ENCODE measurements around the gene PLSCR3.
A peak's percentile ranks its signal among the peaks of the same experiment; 100 is the strongest.

The PLSCR3 gene

DNA sequence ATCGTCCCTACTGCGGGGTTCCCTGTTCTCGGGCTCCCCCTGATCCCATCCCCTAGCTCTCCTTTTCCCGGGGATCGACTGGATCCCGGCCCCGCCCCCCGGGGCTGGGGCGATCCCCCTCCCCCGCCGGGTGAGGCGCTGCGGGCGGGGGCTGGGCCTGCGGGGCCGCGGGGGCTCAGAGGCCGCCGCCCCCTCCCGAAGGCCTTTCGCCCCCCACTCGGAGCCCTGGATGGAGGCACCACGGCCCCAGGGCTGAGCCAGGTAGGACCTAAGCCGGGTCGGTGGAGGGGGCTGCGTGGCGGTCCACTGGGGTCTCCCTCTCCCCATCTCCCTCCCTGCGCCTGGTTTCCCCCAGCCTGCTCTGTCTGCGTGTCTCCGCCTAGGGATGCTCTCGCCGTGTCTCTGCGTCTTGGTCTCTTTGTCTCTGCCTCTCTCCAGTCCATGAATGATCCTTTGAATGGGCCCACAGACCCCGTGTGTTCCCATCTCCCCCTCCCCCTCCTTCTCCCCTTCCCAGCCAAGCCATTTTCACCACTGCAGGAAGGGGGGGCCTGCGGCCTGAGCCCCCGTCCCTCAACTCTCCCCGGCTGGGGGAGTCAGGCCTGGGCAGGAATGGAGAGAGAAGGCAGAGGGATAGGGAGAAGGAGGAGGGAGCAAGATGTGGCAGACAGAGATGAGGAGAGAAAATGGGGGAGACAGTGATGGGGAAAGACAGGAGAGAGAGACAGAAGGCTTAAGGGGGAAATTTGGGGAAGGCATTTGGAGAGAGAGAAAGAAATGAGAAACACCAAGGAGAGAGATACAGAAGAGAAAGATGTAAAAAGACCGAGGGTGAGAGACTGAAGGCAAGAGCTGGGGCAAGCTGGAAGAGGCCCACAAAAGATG, 11.3 kb upstream of the PLSCR3 start:
- no peak for DNase-seq

DNA sequence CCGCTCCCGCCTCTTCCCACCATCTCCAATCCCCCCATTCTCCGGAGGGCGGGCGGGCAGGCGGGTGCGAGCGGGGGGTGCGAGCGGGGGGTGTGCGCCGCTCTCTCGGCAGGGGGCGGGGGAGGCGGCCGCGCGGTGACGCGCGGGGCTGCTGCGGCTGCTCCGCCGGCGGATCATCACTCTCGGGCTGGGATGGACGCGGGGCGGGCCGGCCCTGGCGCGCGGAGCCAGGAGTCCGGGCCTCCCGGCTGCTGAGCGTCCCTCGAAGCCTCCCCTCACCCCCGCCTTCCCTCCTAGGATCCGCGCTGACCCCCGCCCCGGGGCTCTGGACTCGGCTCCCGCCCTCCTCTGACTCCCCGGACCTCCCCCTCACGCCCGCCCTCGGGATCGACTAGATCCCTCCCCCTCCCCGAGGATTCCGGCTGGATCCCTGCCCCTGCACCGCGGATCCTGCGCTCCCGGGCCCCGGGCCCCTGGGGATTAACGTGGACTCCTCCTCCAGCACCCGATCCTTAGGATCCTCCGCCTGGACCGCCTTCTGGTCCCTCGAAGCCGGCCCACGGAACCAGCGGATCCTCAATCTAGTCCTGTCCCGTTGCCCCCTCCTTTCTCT, 10.5 kb upstream of the PLSCR3 start:
- no peak for DNase-seq

DNA sequence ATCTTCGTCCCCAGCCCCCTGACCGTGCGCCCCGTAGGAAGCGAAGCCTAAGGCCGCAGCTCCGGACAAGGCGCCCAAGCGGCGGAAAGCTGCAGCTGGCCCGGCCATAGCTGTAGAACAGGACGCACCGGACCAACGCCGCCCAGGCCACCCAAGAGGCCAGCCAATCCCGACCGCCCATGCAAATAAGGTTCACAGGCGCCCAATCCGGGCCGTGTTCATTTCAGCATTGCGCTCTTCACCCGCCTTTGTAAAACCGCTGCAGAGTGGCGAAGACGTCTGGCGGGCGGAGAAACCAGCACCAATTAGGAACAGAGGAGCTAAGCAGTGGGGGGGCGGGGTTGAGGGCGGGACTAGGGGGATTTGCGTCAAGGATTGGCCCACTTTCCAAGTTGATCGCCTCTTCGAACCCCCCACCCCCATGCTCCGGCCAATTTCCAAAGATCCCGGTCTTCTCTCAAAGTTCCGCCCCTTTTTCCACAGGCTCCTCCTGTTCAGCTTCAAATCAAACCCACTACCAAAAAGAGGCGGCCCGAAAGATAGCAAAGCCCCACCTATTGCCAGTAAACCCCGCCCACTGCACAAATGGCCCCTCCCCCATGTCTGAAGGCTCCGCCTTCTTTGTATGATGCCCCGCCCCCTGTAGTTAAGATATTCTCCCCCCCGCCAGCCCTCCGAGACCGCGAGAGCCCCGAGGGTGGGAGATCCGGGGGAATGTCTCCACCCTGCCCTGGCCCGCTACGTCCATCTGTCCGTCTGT, 9.8 kb upstream of the PLSCR3 start, which contains the start of gene TMEM256:
Gene TMEM256, minus strand, starts transcription at position 121 of the 760 bp plus-strand sequence. Its CDS starts 13 bp downstream, at position 108.
- DNase-seq: peak; percentile 98

DNA sequence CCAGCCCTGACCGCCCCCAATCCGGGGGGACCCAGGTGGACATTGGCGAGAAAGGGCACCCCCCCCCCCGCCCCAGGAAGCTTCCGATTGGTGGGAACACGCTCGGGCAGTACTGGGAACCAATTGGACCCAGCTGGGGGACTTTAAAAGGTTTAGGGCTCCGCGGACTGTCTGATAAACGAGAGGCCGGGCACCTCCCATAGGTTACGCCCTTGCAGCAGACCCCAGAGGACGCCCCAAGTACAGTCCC, 9.3 kb upstream of the PLSCR3 start:
- DNase-seq: peak; percentile 87

DNA sequence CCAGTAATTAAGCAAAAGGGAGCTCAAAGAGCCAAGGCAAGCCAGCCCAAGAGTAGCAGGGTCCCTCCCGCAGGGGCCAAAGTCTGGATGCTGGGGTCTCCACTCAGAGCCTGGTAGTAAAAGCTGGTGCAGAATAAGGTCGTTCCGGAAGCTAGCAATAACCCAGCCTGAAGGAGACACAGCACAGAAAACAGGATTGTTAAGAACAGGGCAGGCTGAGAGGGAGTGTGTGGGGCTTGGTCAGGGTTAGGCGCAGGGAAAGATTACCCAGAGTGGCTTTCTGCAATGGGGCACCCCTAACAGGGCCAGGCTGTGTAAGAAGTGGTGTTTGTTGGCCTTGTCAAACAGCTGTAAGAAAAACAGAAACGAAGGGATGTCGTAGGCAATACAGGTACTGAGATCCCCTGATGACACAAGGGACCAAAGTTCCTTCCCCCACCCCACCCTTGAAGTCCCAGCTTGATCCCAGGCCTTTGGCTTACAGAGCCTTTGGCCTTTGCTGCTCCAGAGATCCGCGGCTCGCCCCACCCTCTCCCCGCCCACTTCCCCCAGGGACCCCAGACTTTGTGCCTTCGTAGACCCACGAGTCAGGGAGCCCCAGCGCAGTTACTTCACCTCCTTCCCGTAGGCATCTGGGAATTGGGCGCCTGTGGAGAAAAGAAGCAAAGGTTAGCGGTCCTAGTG, 8.9 kb upstream of the PLSCR3 start:
- DNase-seq: no peak

DNA sequence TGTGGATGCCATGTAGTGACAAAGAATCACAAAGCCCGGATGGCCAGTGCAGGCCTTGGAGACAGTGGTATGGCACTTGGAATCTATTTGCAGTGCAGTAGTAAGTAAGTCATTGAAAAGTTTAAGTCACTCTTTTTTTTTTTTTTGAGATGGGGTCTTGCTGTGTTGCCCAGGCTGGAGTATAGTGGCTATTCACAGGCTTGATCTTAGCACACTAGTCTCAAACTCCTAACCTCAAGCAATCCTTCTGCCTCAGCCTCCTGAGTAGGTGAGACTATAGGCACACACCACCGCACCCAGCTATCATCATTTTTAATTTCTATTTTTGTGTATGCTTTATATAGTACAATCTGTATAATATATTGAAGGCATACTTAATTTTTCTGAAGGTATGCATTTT, 4.3 kb upstream of the PLSCR3 start:
- no peak for DNase-seq

DNA sequence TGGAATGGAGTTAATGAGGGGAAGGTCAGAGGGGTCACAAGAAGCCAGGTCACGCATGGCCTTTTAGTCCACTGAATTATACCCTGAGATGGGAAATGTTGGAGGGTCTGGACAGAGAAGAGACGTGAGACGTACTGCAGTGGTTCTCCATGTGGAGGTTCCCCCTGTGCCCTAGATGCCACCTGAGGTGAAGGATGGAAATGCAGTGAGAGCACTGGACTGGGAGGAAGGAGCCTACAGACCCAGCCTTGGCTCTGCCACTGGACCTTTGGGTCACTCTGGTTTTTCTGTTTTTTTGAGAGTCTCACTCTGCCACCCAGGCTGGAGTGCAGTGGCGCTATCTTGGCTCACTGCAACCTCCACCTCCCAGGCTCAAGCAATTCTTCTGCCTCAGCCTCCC, 1.8 kb upstream of the PLSCR3 start:
- no peak for DNase-seq

DNA sequence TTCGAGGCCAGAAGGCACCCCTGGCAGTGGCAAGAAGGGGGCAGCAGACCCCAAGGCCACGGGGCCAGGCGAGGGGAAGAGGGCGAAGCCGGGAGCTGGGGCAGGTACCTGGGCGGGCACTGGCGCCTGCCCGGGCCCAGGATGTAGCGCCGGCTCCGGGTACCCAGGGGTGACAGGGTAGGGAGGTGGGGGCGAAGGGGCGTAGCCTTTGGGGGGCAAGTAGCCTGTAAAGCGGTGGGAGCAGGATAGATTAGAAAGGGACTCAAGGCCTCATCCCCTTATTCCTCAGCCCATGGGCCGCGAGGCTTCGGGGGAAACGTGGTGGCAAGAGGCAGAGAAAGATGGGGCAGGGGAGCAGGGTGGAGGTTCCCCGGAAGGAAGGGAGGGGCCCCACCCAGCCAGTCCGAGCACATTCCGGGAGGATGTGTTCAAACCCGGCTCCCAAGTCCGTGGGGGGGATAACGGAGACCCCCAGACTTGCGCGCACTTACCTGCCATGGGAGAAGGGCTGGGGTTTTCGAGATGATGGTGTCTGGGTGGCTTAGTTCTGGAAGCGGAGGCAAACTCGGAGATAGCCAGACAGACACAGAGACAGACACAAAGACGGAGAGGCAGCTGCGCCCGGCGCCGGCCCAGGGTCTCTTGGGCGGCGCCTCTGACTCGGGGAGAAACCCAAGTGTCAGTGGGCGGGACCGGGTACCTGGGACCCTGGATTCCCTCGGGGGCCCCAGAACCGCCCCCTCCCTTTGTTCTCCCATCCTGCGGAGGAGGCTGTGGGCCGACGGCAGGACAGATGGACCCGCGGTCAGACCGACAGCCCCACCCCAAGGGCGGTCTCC, 493 bp downstream of the PLSCR3 start:
- DNase-seq: peak; percentile 57

DNA sequence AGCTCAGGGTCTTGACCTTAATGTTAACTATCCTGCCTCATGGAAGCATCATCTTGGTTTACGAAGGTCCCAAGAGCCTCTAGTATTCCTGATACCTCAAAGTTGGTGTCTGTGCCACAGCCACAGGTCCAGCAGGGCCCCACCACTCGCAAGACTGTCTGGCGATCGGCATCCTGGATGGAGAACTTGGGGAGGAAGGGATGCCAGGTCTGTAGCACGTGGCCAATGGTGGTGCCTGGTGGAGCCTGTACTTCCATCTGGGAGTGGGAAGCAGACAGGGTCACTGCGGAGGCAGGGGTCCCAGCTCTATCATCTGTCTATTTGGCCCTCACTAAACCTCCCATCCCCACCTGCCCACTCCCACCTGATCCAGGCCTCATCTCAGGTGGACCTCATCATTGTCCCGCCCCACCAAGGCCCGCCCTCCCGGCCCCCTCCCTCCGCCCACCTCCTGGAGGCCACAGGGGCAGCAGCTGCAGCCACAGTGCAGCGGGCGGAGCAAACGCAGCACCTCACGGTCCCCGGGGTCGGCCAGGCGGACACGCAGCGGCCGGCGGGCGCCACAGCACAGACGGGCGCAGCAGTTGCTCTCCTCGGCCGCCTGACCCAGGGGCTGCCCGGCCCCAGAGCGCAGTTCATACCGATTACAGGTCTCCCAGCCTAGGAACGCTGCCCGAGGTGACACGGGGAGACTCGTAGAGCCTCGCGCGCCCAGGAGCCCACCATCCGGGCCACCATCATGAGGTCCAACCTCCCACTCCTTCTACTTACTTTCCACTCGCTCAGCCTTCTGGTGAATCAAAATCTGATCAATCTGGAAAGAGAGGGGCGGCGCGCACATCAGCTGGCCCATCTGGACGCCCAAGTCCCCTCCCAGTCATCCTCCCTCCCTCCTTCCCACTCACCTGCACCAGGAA, 1.4 kb downstream of the PLSCR3 start:
- DNase-seq: no peak

DNA sequence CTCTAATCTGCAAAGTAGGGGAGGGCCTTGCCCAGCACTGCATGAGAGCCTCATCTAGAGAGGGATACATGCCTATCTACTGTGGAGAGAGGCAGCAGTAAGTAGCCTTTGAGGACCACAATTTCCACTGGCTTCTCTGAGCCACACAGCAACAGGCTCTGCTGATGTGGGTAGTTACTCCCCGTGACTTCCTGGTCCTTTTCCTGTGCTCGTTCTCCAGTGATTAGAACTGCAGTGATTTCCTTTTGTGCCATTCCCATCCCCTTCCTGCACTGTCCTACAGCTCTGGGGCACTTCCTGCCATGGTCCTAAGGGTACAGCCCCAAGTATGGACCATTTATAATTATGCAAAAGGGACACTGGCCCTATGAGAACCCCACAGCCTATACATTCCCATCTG, 3.0 kb downstream of the PLSCR3 start:
- no peak for DNase-seq

DNA sequence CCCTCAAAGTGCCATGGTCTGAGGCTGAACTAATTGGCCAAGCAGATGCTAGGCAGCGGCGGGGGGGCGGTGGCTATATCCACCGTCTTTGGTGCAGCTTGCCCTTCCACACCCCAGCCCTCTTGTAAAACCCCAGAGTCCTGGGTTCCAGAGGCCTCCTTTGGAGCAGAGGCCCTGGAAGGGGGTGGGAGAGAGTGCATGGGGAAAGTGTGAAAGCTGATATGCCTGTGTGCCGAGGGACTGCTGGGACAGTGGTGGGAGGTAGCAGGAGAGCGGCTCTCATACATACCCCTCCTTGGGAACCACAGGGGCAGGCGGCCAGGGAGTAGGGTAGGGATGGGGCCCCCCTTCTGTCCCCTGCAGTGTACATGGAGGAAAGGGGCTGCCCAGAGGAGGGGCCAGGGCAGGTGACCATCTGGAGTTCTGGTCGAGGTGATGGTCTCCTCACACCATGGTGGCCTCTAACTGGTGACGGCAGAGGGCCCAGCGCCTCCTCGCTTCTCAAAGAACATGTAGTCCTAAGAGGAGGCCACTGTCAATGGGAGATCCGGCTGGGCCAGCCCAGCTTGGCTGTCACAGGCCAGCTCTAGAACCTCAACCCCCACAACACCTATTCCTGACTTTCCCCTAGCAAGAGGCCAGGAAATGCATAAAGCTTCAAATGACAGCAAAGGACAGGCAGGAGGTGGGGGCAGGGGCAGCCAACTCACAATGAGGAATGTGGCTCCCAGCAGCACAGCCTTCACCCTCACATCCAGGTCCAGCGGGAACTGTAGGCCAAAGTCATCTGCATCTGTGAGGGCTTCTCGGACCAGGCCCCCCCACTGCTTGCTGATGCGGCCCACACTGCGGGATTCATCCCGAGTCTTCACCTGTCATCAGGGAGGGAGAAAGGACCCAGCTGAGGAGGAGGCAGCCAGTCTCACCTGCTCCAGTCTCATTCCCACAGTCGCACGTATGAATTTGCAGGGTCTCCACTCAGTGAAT, 4.1 kb downstream of the PLSCR3 start:
- no peak for DNase-seq

DNA sequence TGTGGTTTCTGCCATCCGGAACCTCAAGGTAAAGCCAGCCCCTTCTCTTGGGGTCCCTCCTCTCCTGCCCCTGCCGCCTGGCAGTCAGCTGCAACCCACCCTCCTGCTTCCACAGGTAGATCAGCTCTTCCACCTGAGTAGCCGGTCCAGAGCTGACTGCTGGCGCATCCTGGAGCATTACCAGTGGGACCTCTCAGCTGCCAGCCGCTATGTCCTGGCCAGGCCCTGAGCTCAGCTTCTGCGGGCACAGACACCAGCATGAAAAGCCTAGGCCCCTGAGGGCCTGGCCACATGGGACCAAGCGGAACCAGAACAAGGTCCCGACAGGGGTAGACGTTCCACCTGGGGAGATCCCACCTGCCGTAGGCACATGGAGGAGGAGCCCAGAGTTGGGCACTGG, 5.5 kb downstream of the PLSCR3 start:
- DNase-seq: no peak

DNA sequence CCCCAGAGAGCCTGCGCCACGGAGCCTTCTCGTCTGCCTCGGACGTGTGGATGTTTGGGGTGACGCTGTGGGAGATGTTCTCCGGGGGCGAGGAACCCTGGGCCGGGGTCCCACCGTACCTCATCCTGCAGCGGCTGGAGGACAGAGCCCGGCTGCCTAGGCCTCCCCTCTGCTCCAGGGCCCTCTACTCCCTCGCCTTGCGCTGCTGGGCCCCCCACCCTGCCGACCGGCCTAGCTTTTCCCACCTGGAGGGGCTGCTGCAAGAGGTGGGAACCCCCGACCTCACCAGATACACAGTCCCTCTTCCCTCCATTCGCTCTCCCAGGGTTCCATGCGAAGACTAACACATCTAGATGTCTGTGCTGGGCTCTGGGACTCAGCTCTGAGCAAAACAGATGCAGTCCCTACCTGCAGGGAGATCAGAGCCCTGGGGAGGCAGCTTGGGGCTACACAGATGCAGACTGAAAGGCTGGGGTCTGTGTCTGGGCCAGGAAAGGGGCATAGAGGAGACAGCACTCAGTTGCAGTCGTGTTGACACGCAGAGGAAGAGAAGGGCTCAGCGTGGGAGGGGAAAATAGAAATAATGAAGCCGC, 9.7 kb downstream of the PLSCR3 start:
- DNase-seq: no peak

DNA sequence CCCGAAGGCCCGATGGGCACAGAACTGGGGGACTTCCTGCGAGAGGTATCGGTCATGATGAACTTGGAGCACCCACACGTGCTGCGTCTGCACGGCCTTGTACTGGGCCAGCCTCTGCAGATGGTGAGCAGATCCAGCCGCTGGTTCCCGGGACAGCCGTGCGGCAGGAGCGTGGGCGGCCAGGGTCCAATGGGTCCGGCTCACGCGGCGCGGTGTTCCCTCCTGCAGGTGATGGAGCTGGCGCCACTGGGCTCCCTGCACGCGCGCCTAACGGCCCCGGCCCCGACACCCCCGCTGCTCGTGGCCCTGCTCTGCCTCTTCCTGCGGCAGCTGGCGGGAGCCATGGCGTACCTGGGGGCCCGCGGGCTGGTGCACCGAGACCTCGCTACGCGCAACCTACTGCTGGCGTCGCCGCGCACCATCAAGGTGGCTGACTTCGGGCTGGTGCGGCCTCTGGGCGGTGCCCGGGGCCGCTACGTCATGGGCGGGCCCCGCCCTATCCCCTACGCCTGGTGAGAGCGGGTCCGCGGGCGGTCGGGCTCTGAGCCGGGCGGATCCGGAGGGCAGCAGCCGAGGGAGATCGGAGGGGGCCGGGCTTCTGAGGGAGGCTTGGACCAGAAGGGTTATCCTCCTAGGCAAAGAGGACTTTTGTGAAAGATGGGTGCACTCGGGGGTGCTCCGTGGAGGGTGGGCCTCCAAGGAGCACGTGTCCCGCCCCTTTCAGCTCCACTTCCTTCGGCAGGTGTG, 10.4 kb downstream of the PLSCR3 start:
- peak; percentile 69 for DNase-seq

DNA sequence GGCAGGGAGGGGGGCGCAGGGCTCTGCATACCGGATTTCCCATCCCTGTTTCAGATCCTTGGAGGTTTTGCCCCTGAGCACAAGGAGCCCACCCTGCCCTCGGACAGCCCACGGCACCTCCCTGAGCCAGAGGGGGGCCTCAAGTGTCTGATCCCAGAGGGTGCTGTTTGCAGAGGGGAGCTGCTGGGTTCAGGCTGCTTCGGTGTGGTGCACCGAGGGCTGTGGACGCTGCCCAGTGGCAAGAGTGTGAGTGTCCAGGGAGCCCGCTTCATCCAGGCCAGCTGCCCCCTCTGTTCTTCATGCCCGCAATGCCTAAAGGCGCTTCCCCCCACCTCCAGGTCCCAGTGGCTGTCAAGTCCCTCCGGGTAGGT, 11.0 kb downstream of the PLSCR3 start:
- DNase-seq: no peak

DNA sequence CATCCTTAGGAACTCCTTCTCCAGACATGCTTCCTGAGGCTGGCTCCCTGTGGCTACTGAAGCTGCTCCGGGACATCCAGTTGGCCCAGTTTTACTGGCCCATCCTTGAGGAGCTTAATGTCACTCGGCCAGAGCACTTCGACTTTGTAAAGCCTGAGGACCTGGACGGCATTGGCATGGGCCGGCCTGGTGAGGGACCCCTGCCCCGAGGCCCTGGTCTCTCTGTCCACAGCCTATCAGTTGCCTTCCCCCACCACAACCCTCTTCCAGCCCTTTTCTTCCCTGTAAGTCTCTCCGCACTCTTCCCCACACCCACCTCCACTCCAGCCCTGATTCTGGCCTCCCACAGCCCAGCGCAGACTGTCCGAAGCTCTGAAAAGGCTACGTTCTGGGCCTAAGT, 11.4 kb downstream of the PLSCR3 start:
- no peak for DNase-seq

DNA sequence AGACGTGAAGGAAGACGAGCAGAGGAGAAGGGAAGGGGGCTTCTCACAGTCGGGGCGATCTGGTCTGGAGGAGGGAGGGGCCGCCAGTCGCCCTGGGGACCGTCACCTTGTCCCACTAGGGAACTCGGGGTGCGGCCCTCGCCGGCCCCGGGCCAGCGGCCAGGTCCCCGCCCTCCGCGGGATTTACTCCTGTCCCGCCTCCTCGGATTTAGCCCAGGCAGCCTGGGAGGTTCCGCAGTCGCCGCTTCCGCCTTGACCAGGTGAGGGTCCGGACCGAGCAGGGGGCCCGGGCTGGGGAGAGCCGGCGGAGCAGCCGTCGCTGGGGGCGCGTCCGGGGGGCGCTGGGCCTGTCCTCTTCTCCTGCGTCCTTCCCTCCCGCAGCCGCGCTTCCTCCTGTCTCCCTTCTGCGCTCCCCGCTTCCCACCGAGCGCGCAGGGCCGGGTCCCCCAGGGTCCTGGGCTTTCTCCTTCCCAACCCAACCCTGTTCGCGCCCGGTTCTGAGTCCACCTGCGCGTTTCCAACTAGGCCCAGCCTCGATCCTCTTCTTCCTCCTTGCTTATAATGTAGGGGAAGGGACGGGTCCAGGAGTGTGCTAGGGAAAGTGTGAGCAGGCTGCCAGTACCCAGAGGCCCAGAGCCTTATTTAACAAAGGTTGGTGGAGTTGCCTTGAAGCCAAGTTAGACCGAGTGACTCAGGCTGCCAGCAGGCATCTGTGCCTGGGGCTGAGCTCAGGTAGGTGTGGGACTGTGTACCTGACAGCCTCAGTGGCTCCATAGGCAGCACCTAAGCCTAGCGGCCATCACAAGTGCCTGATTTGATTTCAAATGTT, 13.3 kb downstream of the PLSCR3 start, which contains the start of gene TNK1:
Gene TNK1, plus strand, starts transcription at position 235 of the 829 bp plus-strand sequence. CDS start 1,838 bp downstream, outside the sequence.
- DNase-seq: no peak

DNA sequence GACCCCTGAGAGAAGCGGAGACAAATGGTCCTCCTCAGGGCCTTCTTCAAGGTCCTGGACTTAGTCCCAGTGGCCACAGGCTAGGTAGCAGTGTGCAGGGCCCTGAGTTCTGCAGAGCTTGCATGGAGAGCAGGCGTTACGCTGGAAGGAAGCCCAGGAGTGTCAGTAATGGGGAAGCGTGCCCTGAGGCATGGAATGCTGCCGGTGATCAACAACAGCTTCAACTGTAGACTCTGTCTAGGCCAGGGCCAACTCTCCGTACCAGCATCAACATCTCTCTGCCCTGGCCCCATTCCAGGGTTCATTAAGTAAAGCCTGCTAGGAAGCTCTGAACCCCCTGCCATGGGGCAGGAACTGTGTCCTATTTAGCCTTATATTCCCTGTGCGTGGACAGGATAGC, 14.0 kb downstream of the PLSCR3 start:
- no peak for DNase-seq

Data from NCI-H510A treated with DMSO at 0.1 percent for 48 hours (cell line).